Endothelial cell of umbilical vein (primary cell): Measurements from ENCODE around the gene RBM5.

Experiments used
- CTCF ChIP-seq, 2 donors: IDR thresholded peaks; 1 replicate in 1 of 2; 2 replicates in 1 of 2; pipeline ENCODE4 v1.5.1; 2011; ENCODE audit warnings: low read length in 2 of 2, mild to moderate bottlenecking in 2 of 2, moderate library complexity in 2 of 2, control low read depth in 1 of 2, inconsistent platforms in 1 of 2, low read depth in 1 of 2; ENCODE audit not compliant: insufficient read depth in 1 of 2; ENCODE audit errors: extremely low read depth in 1 of 2
- EZH2 ChIP-seq: IDR thresholded peaks from 2 replicates; pipeline ENCODE4 v1.6.1; 2012; ENCODE audit warnings: borderline replicate concordance, low read depth, mild to moderate bottlenecking, moderate library complexity, low read length, inconsistent platforms; ENCODE audit not compliant: severe bottlenecking
- MYC ChIP-seq: IDR thresholded peaks from one replicate; pipeline ENCODE4 v1.6.1; 2011; ENCODE audit warnings: mild to moderate bottlenecking, low read depth, low read length
- POLR2A ChIP-seq: IDR thresholded peaks from 2 replicates; pipeline ENCODE4 v1.6.1; 2012; ENCODE audit warnings: low read depth, mild to moderate bottlenecking, control low read depth, low read length
- POLR2AphosphoS5 ChIP-seq: IDR thresholded peaks from 2 replicates; pipeline ENCODE4 v1.6.1; 2012; ENCODE audit warnings: low read depth, mild to moderate bottlenecking, control low read depth, low read length, moderate library complexity; ENCODE audit not compliant: insufficient read depth
- TF ChIP-seq, protein P1 (sequence below): IDR thresholded peaks from 2 replicates; pipeline ENCODE4 v1.6.1; 2011; ENCODE audit not compliant: insufficient read depth, insufficient read length

GRCh38 chr3:50167841-50168209 is 79.1 kb downstream of the RBM5 start:
- no peak for TF ChIP-seq CTCF (IDR thresholded peaks at IDR 0.05; ENCODE audit: extremely low read depth in 1 of 2, insufficient read depth in 1 of 2, low read depth in 1 of 2, low read length in 2 of 2)
- no peak for TF ChIP-seq POLR2A
- no peak for TF ChIP-seq EZH2
- no peak for TF ChIP-seq POLR2AphosphoS5
- TF ChIP-seq, protein P1, sequence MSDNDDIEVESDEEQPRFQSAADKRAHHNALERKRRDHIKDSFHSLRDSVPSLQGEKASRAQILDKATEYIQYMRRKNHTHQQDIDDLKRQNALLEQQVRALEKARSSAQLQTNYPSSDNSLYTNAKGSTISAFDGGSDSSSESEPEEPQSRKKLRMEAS = no peak
- TF ChIP-seq MYC = no peak
